ENCODE measurements around the gene WDR20. TPM values are rescaled to one million over a fixed set of nuclear protein-coding genes. Genes with fewer than 3 reads are reported as not detected.

Gene WDR20
- total RNA-seq, 1 experiment from 2014 or later: 25.6 TPM

DNA sequence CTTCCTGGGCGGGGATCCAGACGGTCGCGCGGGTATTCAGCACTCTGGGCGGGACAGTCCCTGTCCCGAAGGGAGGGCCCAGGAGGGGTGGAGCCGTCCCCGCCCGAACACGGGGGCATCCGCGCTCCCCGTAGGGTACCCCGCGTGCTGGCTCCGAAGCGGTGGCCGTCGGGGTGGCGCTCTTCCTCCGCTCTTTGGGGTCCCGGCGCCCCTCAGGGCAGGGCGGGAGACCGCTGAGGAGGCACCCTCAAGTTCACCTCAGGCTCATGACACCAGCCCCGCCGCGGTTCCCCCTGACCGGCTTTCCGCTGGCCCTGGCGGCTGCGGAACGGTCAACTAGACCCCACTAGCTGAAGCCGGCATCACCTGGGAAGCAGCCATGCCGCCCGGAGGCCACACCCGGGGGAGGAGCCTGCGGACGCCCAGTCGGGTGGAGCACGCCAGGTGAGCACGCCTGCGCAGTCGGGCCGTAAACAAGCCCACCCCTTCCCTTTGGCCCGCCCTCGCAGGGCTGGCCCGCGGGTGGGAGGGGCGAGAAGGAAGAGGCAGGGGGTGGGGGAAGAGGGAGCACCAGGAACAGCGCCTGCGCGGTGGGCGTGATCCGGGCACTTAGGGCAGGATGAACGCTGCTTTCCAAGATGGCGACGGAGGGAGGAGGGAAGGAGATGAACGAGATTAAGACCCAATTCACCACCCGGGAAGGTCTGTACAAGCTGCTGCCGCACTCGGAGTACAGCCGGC is at the start of gene WDR20 (continued):
- TF ChIP-seq, protein P1, sequence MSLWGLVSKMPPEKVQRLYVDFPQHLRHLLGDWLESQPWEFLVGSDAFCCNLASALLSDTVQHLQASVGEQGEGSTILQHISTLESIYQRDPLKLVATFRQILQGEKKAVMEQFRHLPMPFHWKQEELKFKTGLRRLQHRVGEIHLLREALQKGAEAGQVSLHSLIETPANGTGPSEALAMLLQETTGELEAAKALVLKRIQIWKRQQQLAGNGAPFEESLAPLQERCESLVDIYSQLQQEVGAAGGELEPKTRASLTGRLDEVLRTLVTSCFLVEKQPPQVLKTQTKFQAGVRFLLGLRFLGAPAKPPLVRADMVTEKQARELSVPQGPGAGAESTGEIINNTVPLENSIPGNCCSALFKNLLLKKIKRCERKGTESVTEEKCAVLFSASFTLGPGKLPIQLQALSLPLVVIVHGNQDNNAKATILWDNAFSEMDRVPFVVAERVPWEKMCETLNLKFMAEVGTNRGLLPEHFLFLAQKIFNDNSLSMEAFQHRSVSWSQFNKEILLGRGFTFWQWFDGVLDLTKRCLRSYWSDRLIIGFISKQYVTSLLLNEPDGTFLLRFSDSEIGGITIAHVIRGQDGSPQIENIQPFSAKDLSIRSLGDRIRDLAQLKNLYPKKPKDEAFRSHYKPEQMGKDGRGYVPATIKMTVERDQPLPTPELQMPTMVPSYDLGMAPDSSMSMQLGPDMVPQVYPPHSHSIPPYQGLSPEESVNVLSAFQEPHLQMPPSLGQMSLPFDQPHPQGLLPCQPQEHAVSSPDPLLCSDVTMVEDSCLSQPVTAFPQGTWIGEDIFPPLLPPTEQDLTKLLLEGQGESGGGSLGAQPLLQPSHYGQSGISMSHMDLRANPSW (CRISPR knock-in tag; conservative IDR thresholded peaks at IDR 0.05; ENCODE audit: low read depth): no peak
- TF ChIP-seq USF2 (CRISPR knock-in tag; IDR thresholded peaks at IDR 0.05) (0 out of 2 replicates have a peak, but pooled peaks have one; percentile 7), FOXK1 (CRISPR knock-in tag; IDR thresholded peaks at IDR 0.05) (peak; percentile 98), ATF6 (CRISPR knock-in tag; IDR thresholded peaks at IDR 0.05) (no peak), ZBTB21 (CRISPR knock-in tag; IDR thresholded peaks at IDR 0.05; ENCODE audit: borderline replicate concordance) (peak; percentile 39; the same call in 1 of the 2 replicates), FOXP1 (CRISPR knock-in tag; IDR thresholded peaks at IDR 0.05; ENCODE audit: borderline replicate concordance) (peak; percentile 65; the same call in 1 of the 2 replicates), MYBL2 (CRISPR knock-in tag; IDR thresholded peaks at IDR 0.05) (peak; percentile 88), CBFB (CRISPR knock-in tag; IDR thresholded peaks at IDR 0.05; ENCODE audit: low read depth) (no peak; the same call in 1 of the 2 replicates), TEAD4 (CRISPR knock-in tag; IDR thresholded peaks at IDR 0.05) (no peak), NR2C2 (CRISPR knock-in tag; IDR thresholded peaks at IDR 0.05) (no peak), KAT7 (CRISPR knock-in tag; IDR thresholded peaks at IDR 0.05; ENCODE audit: borderline replicate concordance) (0 out of 2 replicates have a peak, but pooled peaks have one; percentile 15), SP1 (CRISPR knock-in tag; conservative IDR thresholded peaks at IDR 0.05) (peak; percentile 87), HMGXB4 (CRISPR knock-in tag; IDR thresholded peaks at IDR 0.05) (peak; percentile 78; the same call in 1 of the 2 replicates), ETV6 (CRISPR knock-in tag; IDR thresholded peaks at IDR 0.05) (0 out of 2 replicates have a peak, but pooled peaks have one; percentile 16)
- TF ChIP-seq, protein P2, sequence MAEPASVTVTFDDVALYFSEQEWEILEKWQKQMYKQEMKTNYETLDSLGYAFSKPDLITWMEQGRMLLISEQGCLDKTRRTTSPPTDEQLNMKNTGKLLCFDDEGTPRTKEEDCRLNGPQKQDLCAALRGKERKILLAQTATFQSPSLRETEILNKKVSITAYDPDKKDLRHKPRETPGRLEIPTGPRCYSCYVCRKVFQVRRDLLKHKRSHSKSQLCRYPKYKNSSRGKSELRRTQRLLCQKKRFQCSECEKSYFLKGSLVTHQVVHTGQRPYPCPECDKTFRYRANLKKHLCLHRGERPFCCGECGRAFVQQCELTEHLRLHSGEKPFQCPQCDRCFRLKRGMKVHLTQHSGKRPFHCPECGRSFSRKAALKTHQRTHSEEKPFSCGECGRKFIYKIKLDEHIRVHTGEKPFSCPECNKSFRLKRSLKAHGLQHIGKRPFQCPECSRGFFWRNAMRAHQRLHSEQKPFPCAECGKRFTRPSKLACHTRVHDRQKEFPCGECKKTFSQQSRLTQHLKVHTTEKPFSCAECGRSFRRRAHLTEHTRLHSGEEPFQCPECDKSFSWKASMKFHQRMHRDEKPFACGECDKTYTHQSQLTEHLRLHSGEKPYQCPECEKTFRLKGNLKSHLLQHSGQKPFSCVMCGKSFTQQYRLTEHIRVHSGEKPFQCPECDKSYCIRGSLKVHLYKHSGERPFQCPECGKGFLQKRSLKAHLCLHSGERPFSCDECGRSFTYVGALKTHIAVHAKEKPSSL (CRISPR knock-in tag; conservative IDR thresholded peaks at IDR 0.05): no peak
- TF ChIP-seq, protein P3, sequence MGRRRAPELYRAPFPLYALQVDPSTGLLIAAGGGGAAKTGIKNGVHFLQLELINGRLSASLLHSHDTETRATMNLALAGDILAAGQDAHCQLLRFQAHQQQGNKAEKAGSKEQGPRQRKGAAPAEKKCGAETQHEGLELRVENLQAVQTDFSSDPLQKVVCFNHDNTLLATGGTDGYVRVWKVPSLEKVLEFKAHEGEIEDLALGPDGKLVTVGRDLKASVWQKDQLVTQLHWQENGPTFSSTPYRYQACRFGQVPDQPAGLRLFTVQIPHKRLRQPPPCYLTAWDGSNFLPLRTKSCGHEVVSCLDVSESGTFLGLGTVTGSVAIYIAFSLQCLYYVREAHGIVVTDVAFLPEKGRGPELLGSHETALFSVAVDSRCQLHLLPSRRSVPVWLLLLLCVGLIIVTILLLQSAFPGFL (CRISPR knock-in tag; IDR thresholded peaks at IDR 0.05; ENCODE audit: borderline replicate concordance): no peak
- TF ChIP-seq, protein P4, sequence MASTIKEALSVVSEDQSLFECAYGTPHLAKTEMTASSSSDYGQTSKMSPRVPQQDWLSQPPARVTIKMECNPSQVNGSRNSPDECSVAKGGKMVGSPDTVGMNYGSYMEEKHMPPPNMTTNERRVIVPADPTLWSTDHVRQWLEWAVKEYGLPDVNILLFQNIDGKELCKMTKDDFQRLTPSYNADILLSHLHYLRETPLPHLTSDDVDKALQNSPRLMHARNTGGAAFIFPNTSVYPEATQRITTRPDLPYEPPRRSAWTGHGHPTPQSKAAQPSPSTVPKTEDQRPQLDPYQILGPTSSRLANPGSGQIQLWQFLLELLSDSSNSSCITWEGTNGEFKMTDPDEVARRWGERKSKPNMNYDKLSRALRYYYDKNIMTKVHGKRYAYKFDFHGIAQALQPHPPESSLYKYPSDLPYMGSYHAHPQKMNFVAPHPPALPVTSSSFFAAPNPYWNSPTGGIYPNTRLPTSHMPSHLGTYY (CRISPR knock-in tag; IDR thresholded peaks at IDR 0.05): 0 out of 2 replicates have a peak, but pooled peaks have one; percentile 32

Measured in WTC11 (cell line).